Gastrocnemius medialis (tissue), 4 donors: ENCODE data around the gene ARL8B.

Experiments
- CTCF ChIP-seq, 5 experiments: fragments of 450-650 bp in 3 of 5; fragments of 200-600 bp in 2 of 5; sonication (generic) in 2 of 5; IDR thresholded peaks in 4 of 5; conservative IDR thresholded peaks in 1 of 5; 1 replicate in 4 of 5; 2 replicates in 1 of 5; pipeline ENCODE4 v1.5.1; 2016 to 2019; ENCODE audit warnings: antibody characterized with exemption in 5 of 5, mild to moderate bottlenecking in 3 of 5, moderate library complexity in 3 of 5
- POLR2A ChIP-seq, 2 donors: fragments of 450-650 bp; IDR thresholded peaks; one replicate each; pipeline ENCODE4 v1.6.1; 2017; ENCODE audit warnings: antibody characterized with exemption in 2 of 2, mild to moderate bottlenecking in 2 of 2, moderate library complexity in 2 of 2

GRCh38 chr3:5105050-5105449 is 17.0 kb upstream of the ARL8B start:
- TF ChIP-seq POLR2A (IDR thresholded peaks at IDR 0.05) (no peak), CTCF (IDR thresholded peaks at IDR 0.05 in 4 of 5, conservative IDR thresholded peaks at IDR 0.05 in 1 of 5) (no peak)
